HepG2 (cell line): ENCODE data around the gene DNM3. TPM values are rescaled to one million over a fixed set of nuclear protein-coding genes. Genes with fewer than 3 reads are reported as not detected.
A peak's percentile ranks its signal among the peaks of the same experiment; 100 is the strongest.

ENCODE experiments used
- ARNTL ChIP-seq: sonication (generic); formaldehyde crosslinking; IDR thresholded peaks from 2 replicates; pipeline ENCODE4 v1.4.0; 2020; ENCODE audit warnings: mild to moderate bottlenecking, missing genetic modification reagents
- ATAD3A ChIP-seq: sonication (generic); formaldehyde crosslinking; IDR thresholded peaks from 2 replicates; pipeline ENCODE4 v1.4.0; 2020; ENCODE audit warnings: missing genetic modification reagents
- ATF6 ChIP-seq: sonication (generic); formaldehyde crosslinking; conservative IDR thresholded peaks from 2 replicates; pipeline ENCODE4 v1.4.0; 2020; ENCODE audit warnings: missing genetic modification reagents
- GABPB1 ChIP-seq: IDR thresholded peaks from 2 replicates; pipeline ENCODE4 v1.6.1; 2016; ENCODE audit warnings: mild to moderate bottlenecking, missing genetic modification reagents, moderate library complexity, missing compliant biosample characterization
- HMG20B ChIP-seq: conservative IDR thresholded peaks from 2 replicates; pipeline ENCODE4 v1.6.1; 2016; ENCODE audit warnings: missing genetic modification reagents, missing compliant biosample characterization
- KLF6 ChIP-seq: IDR thresholded peaks from 2 replicates; pipeline ENCODE4 v1.8.0; 2016; ENCODE audit warnings: missing biosample characterization, missing genetic modification reagents
- MAFG ChIP-seq: sonication (generic); formaldehyde crosslinking; IDR thresholded peaks from 2 replicates; pipeline ENCODE4 v1.5.1; 2020; ENCODE audit warnings: mild to moderate bottlenecking, missing genetic modification reagents
- MTA3 ChIP-seq: sonication (generic); formaldehyde crosslinking; IDR thresholded peaks from 2 replicates; pipeline ENCODE4 v1.4.0; 2020; ENCODE audit warnings: missing genetic modification reagents
- NR1H2 ChIP-seq: sonication (generic); formaldehyde crosslinking; IDR thresholded peaks from 2 replicates; pipeline ENCODE4 v1.8.1; 2022; ENCODE audit warnings: low read depth, missing genetic modification reagents, borderline replicate concordance
- RCOR2 ChIP-seq: IDR thresholded peaks from 2 replicates; pipeline ENCODE4 v1.6.1; 2016; ENCODE audit warnings: missing biosample characterization, missing genetic modification reagents
- SALL2 ChIP-seq: sonication (generic); formaldehyde crosslinking; IDR thresholded peaks from 2 replicates; pipeline ENCODE4 v1.8.1; 2023; ENCODE audit warnings: mild to moderate bottlenecking, missing genetic modification reagents, inconsistent platforms
- ZBTB39 ChIP-seq: sonication (generic); formaldehyde crosslinking; IDR thresholded peaks from 2 replicates; pipeline ENCODE4 v1.5.0; 2020; ENCODE audit warnings: missing genetic modification reagents
- ZFX ChIP-seq: sonication (generic); formaldehyde crosslinking; IDR thresholded peaks from 2 replicates; pipeline ENCODE4 v1.4.0; 2020; ENCODE audit warnings: mild to moderate bottlenecking, low read depth, missing genetic modification reagents, moderate library complexity
- ZNF260 ChIP-seq: sonication (generic); formaldehyde crosslinking; IDR thresholded peaks from 2 replicates; pipeline ENCODE4 v1.4.0; 2020; ENCODE audit warnings: missing genetic modification reagents, low read depth, mild to moderate bottlenecking, borderline replicate concordance
- ZNF264 ChIP-seq: sonication (generic); formaldehyde crosslinking; IDR thresholded peaks from 2 replicates; pipeline ENCODE4 v1.4.0; 2020; ENCODE audit warnings: missing genetic modification reagents
- ZNF274 ChIP-seq: sonication (generic); formaldehyde crosslinking; IDR thresholded peaks from 2 replicates; pipeline ENCODE4 v1.5.1; 2020; ENCODE audit warnings: mild to moderate bottlenecking, missing genetic modification reagents
- ZNF335 ChIP-seq: sonication (generic); formaldehyde crosslinking; IDR thresholded peaks from 2 replicates; pipeline ENCODE4 v1.4.0; 2020; ENCODE audit warnings: missing genetic modification reagents
- ZNF468 ChIP-seq: sonication (generic); formaldehyde crosslinking; IDR thresholded peaks from 2 replicates; pipeline ENCODE4 v1.8.0; 2022; ENCODE audit warnings: mild to moderate bottlenecking, moderate library complexity, missing genetic modification reagents
- ZNF691 ChIP-seq: sonication (generic); formaldehyde crosslinking; IDR thresholded peaks from 2 replicates; pipeline ENCODE4 v1.4.0; 2020; ENCODE audit warnings: missing genetic modification reagents, low read depth, mild to moderate bottlenecking, borderline replicate concordance
- ZSCAN5A ChIP-seq: sonication (generic); formaldehyde crosslinking; IDR thresholded peaks from 2 replicates; pipeline ENCODE4 v1.8.0; 2022; ENCODE audit warnings: mild to moderate bottlenecking, missing genetic modification reagents, borderline replicate concordance
- polyA plus RNA-seq, 8 experiments: library from polyadenylated mRNA; depleted of rRNA in 3 of 8; stranded (reverse) in 7 of 8; unstranded in 1 of 8; fragments of >200 nt; fragmentation: Illumina TruSeq in 4 of 8; extraction: Trizol in 4 of 8; gene quantifications; 2 replicates each; pipeline versions ENCODE4 v1.2.1 to v1.2.3, GENCODE V29; 2011 to 2016; ENCODE audit warnings: low read depth in 4 of 8, missing spikeins in 1 of 8, mixed read lengths in 1 of 8; ENCODE audit not compliant: insufficient read depth in 1 of 8
- total RNA-seq, 5 experiments: library from RNA; depleted of rRNA; stranded (reverse); fragments of >200 nt; fragmentation: Illumina TruSeq; extraction: Trizol; gene quantifications; 2 replicates each; pipeline ENCODE4 v1.2.3, GENCODE V29; 2016; ENCODE audit warnings: low read depth in 1 of 5
- TF ChIP-seq, protein P1 (sequence below): sonication (generic); formaldehyde crosslinking; IDR thresholded peaks from 2 replicates; pipeline ENCODE4 v1.4.0; 2020; ENCODE audit warnings: low read depth, mild to moderate bottlenecking, missing genetic modification reagents

DNM3 gene
- total and polyA plus RNA-seq, 2 of the 13 experiments (the other 11 are each of a cell fraction or from before 2014, with no cell fraction given) = 0.05 TPM; not detected in 1

GRCh38 chr1:172443666-172444453 is 602.6 kb downstream of the DNM3 start, which contains the start of gene PIGC (continued):
- peak; percentile 93 for TF ChIP-seq ZNF274 (CRISPR knock-in tag)
- TF ChIP-seq SALL2 (CRISPR knock-in tag) = 0 out of 2 replicates have a peak, but pooled peaks have one; percentile 50
- peak; percentile 57; the same call in 1 of the 2 replicates for TF ChIP-seq KLF6
- no peak for TF ChIP-seq ZNF468 (CRISPR knock-in tag)
- TF ChIP-seq NR1H2 (CRISPR knock-in tag) = no peak
- no peak for TF ChIP-seq RCOR2 (CRISPR knock-in tag)
- TF ChIP-seq, protein P1, sequence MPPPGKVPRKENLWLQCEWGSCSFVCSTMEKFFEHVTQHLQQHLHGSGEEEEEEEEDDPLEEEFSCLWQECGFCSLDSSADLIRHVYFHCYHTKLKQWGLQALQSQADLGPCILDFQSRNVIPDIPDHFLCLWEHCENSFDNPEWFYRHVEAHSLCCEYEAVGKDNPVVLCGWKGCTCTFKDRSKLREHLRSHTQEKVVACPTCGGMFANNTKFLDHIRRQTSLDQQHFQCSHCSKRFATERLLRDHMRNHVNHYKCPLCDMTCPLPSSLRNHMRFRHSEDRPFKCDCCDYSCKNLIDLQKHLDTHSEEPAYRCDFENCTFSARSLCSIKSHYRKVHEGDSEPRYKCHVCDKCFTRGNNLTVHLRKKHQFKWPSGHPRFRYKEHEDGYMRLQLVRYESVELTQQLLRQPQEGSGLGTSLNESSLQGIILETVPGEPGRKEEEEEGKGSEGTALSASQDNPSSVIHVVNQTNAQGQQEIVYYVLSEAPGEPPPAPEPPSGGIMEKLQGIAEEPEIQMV = peak; percentile 56; the same call in 1 of the 2 replicates
- TF ChIP-seq MAFG (CRISPR knock-in tag) = no peak
- TF ChIP-seq ZSCAN5A (CRISPR knock-in tag) = peak; percentile 24; the same call in 1 of the 2 replicates
- TF ChIP-seq ZNF260 (CRISPR knock-in tag) = no peak
- TF ChIP-seq ZFX (CRISPR knock-in tag) = peak; percentile 85
- peak; percentile 98 for TF ChIP-seq GABPB1 (CRISPR knock-in tag)
- no peak for TF ChIP-seq ATAD3A (CRISPR knock-in tag)
- TF ChIP-seq ZNF691 (CRISPR knock-in tag) = peak; percentile 83; the same call in 1 of the 2 replicates
- no peak for TF ChIP-seq HMG20B (CRISPR knock-in tag)
- no peak for TF ChIP-seq MTA3 (CRISPR knock-in tag)
- 0 out of 2 replicates have a peak, but pooled peaks have one; percentile 40 for TF ChIP-seq ARNTL (CRISPR knock-in tag)
- peak; percentile 80; the same call in 1 of the 2 replicates for TF ChIP-seq ZNF264 (CRISPR knock-in tag)
- no peak for TF ChIP-seq ATF6
- peak; percentile 54; the same call in 1 of the 2 replicates for TF ChIP-seq ZNF335 (CRISPR knock-in tag)
- TF ChIP-seq ZBTB39 = 0 out of 2 replicates have a peak, but pooled peaks have one; percentile 46
